SIG-M5 (cell line): ENCODE data around the gene CNIH2.
"Not testable (repeated sequence)": the region's sequence is repeated elsewhere in the genome, so short reads cannot be mapped to it uniquely, and the experiment has no call there.

Source experiments
- DNase-seq: peaks from one replicate; lab custom pipeline; 2025; lab: John Stamatoyannopoulos, UW

The CNIH2 gene

GRCh38 chr11:66259956-66260355 is 18.0 kb upstream of the CNIH2 start:
- no peak for DNase-seq

- DNase-seq: no peak
Observed at GRCh38 chr11:66261578-66261977, 16.4 kb upstream of the CNIH2 start.

- DNase-seq: no peak
Observed at GRCh38 chr11:66262191-66262590, 15.8 kb upstream of the CNIH2 start.

- no peak for DNase-seq
Observed at GRCh38 chr11:66262696-66263095, 15.3 kb upstream of the CNIH2 start.

- DNase-seq: no peak
Observed at GRCh38 chr11:66263231-66263630, 14.7 kb upstream of the CNIH2 start.

GRCh38 chr11:66263785-66264184 is 14.2 kb upstream of the CNIH2 start:
- DNase-seq: no peak

GRCh38 chr11:66264383-66264782 is 13.6 kb upstream of the CNIH2 start:
- DNase-seq: no peak

- no peak for DNase-seq
Observed at GRCh38 chr11:66264914-66265313, 13.1 kb upstream of the CNIH2 start.

GRCh38 chr11:66265531-66266377 is 12.2 kb upstream of the CNIH2 start:
- no peak for DNase-seq

GRCh38 chr11:66266378-66267038 is 11.5 kb upstream of the CNIH2 start:
- no peak for DNase-seq

- no peak for DNase-seq
Observed at GRCh38 chr11:66267039-66267378, 11.0 kb upstream of the CNIH2 start.

GRCh38 chr11:66267379-66268243 is 10.4 kb upstream of the CNIH2 start:
- DNase-seq: no peak

GRCh38 chr11:66268244-66268951 is 9.6 kb upstream of the CNIH2 start, which contains the start of gene RAB1B:
RAB1B (plus strand) TSS chr11:66268639; CDS start chr11:66268680, 41 bp downstream.
- peak; percentile 90 for DNase-seq

- no peak for DNase-seq
Observed at GRCh38 chr11:66268952-66269905, 8.7 kb upstream of the CNIH2 start.

GRCh38 chr11:66271816-66272215 is 6.2 kb upstream of the CNIH2 start:
- no peak for DNase-seq

GRCh38 chr11:66272596-66272995 is 5.4 kb upstream of the CNIH2 start:
- DNase-seq: no peak

GRCh38 chr11:66274219-66274618 is 3.8 kb upstream of the CNIH2 start:
- DNase-seq: no peak

- no peak for DNase-seq
Observed at GRCh38 chr11:66275396-66275795, 2.6 kb upstream of the CNIH2 start.

GRCh38 chr11:66275984-66276612 is 1.9 kb upstream of the CNIH2 start:
- no peak for DNase-seq

- DNase-seq: not testable (repeated sequence)
Observed at GRCh38 chr11:66276619-66277018, 1.4 kb upstream of the CNIH2 start.
